Activated naive CD4-positive, alpha-beta T cell treated with anti-CD3 and anti-CD28 coated beads for 36 hours (primary cell): ENCODE measurements around the gene SUN5. TPM values are rescaled to one million over a fixed set of nuclear protein-coding genes. Genes with fewer than 3 reads are reported as not detected.
"Not testable (repeated sequence)": the region's sequence is repeated elsewhere in the genome, so short reads cannot be mapped to it uniquely, and the experiment has no call there.

Experiments used
- CTCF ChIA-PET: fragments of 350-600 bp; sonication (Branson Sonifier 250); formaldehyde crosslinking; loops from one replicate; lab custom pipeline; 2021; ENCODE audit warnings: antibody characterized with exemption; lab: Charles Lee
- DNase-seq: peaks from one replicate; pipeline ENCODE4 v3.0.0-alpha.2; 2020
- H3K27ac Mint-ChIP-seq: one replicate; pipeline ENCODE4 v1.8.0; 2021; ENCODE audit warnings: mild to moderate bottlenecking, mixed read lengths
- H3K27me3 Mint-ChIP-seq: one replicate; pipeline ENCODE4 v1.8.0; 2021; ENCODE audit warnings: low read depth, mixed read lengths
- H3K36me3 Mint-ChIP-seq: one replicate; pipeline ENCODE4 v1.8.0; 2021; ENCODE audit warnings: low read depth, mixed read lengths
- H3K4me1 Mint-ChIP-seq: one replicate; pipeline ENCODE4 v1.8.0; 2021; ENCODE audit warnings: low read depth, mixed read lengths
- H3K4me3 Mint-ChIP-seq: one replicate; pipeline ENCODE4 v1.8.0; 2021; ENCODE audit warnings: mild to moderate bottlenecking, moderate library complexity, mixed read lengths
- H3K9me3 Mint-ChIP-seq: one replicate; pipeline ENCODE4 v1.8.0; 2021; ENCODE audit warnings: mixed read lengths
- intact Hi-C: fragments of 100-400 bp; cut with micrococcal nuclease; formaldehyde crosslinking; loops from one replicate; pipeline ENCODE4 v1.15.1; 2023
- total RNA-seq, 2 experiments: library from RNA; stranded (reverse); gene quantifications; one replicate each; pipeline ENCODE4 v1.2.3, GENCODE V29; 2021

Gene SUN5, protein sequence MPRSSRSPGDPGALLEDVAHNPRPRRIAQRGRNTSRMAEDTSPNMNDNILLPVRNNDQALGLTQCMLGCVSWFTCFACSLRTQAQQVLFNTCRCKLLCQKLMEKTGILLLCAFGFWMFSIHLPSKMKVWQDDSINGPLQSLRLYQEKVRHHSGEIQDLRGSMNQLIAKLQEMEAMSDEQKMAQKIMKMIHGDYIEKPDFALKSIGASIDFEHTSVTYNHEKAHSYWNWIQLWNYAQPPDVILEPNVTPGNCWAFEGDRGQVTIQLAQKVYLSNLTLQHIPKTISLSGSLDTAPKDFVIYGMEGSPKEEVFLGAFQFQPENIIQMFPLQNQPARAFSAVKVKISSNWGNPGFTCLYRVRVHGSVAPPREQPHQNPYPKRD
- total RNA-seq: not detected

DNA sequence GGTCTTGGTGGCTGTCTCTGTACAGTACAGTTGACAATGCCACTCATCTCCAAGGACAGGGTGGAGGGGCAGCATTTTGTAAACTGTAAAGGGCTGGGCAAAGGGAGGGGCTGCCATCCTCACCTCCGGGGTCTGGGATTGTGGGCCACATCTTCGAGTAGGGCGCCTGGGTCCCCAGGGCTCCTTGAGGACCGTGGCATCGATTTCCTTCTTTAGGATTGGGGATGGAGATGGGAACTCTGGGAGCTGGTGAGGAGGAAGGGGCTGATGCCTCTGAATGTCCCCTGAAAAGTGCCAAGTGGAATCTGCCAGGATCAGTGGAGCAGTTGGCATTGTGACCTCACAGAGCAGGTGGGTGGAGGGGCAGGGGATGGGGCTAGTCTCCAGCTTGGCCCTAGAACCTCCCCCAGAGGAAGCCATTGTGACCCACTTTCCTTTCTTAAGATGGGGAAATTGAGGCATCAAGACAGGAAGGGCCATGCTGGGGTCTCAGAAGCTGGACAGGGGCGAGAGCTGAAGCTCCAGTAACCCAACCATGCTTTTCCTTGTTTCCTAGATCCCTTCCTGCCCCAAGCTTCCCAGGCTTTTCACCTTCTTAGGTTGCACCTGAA lies at the start of gene SUN5:
Gene SUN5, minus strand, starts transcription at position 293 of the 611 bp plus-strand sequence. Its CDS starts 93 bp downstream, at position 200.
- no peaks in the 10 kb centered on the region for H3K36me3 Mint-ChIP-seq
- no peak within 1 kb of the TSS for H3K27ac Mint-ChIP-seq
- H3K9me3 Mint-ChIP-seq: peaks cover 3% of the 10 kb centered on the region
- H3K27me3 Mint-ChIP-seq: no peaks in the 10 kb centered on the region
- intact Hi-C loops: no loop called here
- DNase-seq: no peak
- no peak within 1 kb of the TSS for H3K4me3 Mint-ChIP-seq
- CTCF ChIA-PET: interaction anchor here (0.6 to 5.4 kb wide), 31 partner anchors 9 to 870 kb away, joined by 3 to 65 read pairs (median 3); no protein-coding TSS in a partner anchor
- peaks cover 30% of the 10 kb centered on the region for H3K4me1 Mint-ChIP-seq

DNA sequence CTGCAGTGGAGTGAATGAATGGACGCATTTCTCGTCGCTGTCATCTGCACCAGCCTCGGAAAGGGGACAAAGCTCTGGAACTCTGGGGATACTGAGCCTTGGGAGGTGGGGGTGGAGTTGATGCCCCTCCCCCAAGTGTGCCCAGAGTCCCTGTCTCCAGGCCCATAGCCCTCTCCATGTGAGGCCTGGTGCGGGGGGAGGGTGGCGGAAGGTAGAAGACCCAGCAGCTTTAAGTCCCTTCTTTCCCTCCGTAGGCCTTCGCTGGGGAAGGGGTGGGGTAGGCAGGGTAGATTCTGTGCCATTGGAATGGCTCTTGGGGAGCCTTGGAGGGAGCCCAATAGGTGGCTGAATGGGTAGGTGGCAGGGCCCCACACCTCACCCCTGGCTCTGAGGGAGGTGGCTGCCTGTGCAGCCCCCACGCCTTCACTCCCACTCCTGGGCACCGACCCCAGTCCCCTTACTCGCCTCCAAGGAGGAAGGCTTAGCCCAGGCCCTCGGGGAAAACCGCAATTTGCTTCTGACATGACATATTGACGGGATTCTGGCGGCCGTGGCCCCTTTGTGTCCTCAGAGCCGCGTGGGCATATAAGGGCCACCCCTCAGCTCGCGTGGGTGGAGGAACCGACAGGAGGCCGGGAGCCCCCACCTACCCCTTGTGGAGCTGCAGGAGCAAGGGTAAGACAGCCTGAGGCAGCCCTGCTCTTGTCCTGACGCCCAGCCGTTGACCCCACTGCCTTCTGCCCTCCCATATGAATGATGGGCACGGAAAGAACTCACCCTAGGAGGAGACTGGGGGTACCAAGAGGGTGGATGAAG lies 49.3 kb upstream of the SUN5 start, which contains the start of gene BPIFB3:
Gene BPIFB3, plus strand, starts transcription at position 613 of the 816 bp plus-strand sequence. CDS start 1,533 bp downstream, outside the sequence.
- no peak within 1 kb of the TSS for H3K27ac Mint-ChIP-seq
- CTCF ChIA-PET: no interaction called here
- no peaks in the 10 kb centered on the region for H3K36me3 Mint-ChIP-seq
- H3K4me1 Mint-ChIP-seq: no peaks in the 10 kb centered on the region
- H3K4me3 Mint-ChIP-seq: no peak within 1 kb of the TSS
- H3K27me3 Mint-ChIP-seq: no peaks in the 10 kb centered on the region
- no peak for DNase-seq
- intact Hi-C loops: no loop called here
- H3K9me3 Mint-ChIP-seq: no peaks in the 10 kb centered on the region

DNA sequence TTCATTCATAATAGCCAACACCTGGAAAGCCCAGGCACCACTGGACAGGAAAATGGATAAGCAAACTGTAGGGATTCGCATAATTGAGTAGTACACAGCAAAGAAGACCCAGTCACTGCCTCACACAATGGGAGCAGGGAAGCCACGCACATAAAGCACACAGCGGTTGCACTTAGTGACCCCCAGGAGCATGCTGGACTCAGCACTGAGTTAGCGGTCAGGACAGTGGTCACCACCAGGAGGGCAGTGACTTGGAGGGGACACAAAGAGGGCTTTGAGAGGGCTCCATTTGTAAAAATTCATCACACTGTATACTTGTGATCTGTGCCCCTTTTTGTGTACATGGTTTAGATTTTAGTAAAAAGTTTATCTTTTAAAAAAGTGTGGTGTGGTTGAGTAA lies 47.1 kb upstream of the SUN5 start:
- intact Hi-C loops: no loop called here
- Mint-ChIP-seq H3K4me3 (no peak overlapping the region), H3K4me1 (no peaks in the 10 kb centered on the region), H3K36me3 (no peaks in the 10 kb centered on the region), H3K27ac (no peak overlapping the region), H3K9me3 (peaks cover 2% of the 10 kb centered on the region), H3K27me3 (no peaks in the 10 kb centered on the region)
- CTCF ChIA-PET: interaction anchor here (0.8 kb wide), 1 partner anchor 9 kb away, joined by 4 read pairs; no protein-coding TSS in a partner anchor
- no peak for DNase-seq

DNA sequence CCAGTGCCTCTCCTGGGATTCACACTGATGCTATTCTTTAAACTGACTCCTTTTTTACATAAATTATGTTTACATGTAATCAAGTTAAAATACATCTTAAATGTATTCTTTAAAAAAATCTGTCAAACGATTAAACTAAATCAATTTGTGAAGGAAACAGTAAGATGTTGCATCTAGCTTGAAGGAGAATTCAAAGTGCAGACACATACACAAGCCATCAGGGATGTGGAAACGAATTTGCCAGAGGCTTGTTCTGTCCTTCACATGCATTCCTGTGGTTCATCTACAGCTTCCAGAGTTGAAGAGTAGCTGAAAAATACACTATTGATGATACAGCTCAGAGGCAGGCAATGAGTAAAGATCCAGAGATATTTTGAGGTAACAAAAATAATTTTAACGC lies 42.2 kb upstream of the SUN5 start:
- Mint-ChIP-seq H3K27ac (no peak overlapping the region), H3K36me3 (no peaks in the 10 kb centered on the region), H3K4me3 (no peak overlapping the region), H3K9me3 (peaks cover 14% of the 10 kb centered on the region), H3K27me3 (no peaks in the 10 kb centered on the region), H3K4me1 (no peaks in the 10 kb centered on the region)
- DNase-seq: no peak
- intact Hi-C loops: no loop called here
- CTCF ChIA-PET: no interaction called here

DNA sequence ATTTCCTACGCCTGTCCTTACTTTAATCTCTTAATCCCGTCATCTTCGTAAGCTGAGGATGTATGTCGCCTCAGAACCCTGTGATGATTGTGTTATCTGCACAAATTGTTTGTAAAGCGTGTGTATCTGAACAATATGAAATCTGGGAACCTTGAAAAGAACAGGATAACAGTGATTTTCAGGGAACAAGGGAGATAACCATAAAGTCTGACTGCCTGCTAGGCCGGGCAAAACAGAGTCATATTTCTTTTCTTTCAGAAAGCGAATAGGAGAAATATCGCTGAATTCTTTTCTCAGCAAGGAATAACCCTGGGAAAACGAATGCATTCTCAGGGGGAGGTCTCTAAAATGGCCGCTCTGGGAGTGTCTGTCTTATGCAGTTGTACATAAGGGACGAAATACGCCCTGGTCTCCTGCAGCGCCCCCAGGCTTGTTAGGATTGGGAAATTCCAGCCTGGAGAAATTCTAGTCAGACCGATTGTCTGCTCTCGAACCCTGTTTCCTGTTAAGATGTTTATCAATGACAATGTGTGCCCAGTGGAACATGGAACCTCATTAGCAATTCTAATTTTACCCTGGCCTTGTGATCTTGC lies 41.0 kb upstream of the SUN5 start:
- H3K4me1 Mint-ChIP-seq, H3K27me3 Mint-ChIP-seq, H3K36me3 Mint-ChIP-seq, intact Hi-C loops, H3K27ac Mint-ChIP-seq, CTCF ChIA-PET, H3K4me3 Mint-ChIP-seq, DNase-seq: not testable (repeated sequence)
- H3K9me3 Mint-ChIP-seq: peaks cover 14% of the 10 kb centered on the region

DNA sequence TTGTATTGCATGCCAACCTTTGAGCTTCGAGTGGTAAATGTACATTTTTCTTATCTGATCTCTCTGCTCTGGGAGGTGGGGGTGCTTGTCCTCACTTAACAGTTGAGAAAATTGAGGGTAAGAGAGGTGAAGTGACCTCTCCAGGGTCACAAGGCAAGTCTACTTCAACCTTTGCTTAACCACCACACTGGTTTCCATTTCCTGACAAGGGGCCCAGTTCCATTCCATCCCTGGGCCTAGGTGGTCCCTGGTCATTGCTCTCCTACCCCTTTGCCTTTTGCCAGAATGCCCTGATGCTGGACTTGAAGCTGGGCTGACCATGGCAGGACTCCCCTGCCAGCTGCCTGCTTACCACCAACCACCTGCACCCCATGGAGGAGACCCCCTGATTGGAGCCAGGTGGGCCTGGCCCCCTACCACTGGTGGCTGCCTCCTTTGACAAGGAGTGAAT lies 39.5 kb upstream of the SUN5 start:
- CTCF ChIA-PET: interaction anchor here (0.6 kb wide), 1 partner anchor 23 kb away, joined by 3 read pairs; no protein-coding TSS in a partner anchor
- Mint-ChIP-seq H3K27me3 (no peaks in the 10 kb centered on the region), H3K4me3 (no peak overlapping the region), H3K36me3 (no peaks in the 10 kb centered on the region), H3K9me3 (peaks cover 14% of the 10 kb centered on the region), H3K27ac (no peak overlapping the region), H3K4me1 (no peaks in the 10 kb centered on the region)
- DNase-seq: no peak
- intact Hi-C loops: no loop called here

DNA sequence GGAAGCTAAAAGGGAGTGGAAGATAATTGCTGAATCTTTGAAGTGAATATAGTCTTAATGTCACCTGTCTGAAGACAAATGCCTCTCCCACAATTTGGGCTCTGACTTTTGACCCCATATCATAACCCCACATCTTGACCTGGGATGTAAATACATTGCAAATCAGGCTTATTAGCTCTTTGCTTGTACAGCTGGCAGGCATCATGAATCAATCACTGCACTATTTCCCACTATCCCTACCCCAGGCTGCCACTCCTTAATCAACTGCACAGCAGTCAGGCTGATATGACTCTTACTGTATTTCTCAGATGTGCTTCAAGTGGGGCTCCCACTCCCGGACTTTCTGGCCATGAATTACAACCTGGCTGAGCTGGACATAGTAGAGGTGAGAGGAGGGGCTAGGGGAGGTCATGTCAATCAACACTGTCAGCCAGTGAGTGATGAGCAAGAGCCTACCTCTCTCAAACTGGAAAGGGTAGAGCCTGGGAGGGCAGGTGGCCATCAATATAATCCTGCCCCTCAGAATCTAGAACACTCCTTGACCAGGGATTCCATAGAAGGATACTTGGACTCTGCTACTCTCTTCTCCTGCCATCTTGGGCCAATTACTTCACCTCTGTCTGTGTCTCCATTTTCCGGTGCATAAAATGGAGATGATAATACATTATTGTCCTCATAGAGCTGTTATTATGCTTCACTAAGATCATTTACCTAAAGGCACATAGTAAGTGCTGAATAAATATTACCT lies 38.9 kb upstream of the SUN5 start:
- DNase-seq: no peak
- H3K9me3 Mint-ChIP-seq: peaks cover 14% of the 10 kb centered on the region
- H3K27ac Mint-ChIP-seq: no peak overlapping the region
- intact Hi-C loops: no loop called here
- CTCF ChIA-PET: interaction anchor here (0.6 to 1.1 kb wide), 3 partner anchors 9 to 141 kb away, joined by 3 to 4 read pairs (median 3); no protein-coding TSS in a partner anchor
- H3K27me3 Mint-ChIP-seq: no peaks in the 10 kb centered on the region
- H3K4me1 Mint-ChIP-seq: no peaks in the 10 kb centered on the region
- no peaks in the 10 kb centered on the region for H3K36me3 Mint-ChIP-seq
- no peak overlapping the region for H3K4me3 Mint-ChIP-seq

DNA sequence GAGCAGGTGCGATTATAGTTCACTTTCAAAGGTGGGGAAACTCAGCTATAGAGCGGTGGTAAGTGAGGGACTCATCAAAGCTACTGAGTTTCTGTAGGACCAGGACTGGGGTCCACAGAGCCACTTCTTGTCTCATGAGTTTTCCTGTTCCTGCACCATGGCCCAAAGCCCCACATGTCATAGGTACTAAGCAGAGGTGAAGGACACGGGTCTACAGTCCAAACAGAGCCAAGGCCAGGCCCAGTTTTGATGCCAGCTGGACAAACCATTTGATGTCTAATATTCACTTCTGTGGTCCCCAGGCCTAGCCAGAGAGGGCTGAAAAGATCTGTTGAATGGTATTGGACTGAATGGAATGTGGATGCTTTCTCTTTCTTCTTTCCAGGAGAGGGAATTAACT lies 38.2 kb upstream of the SUN5 start:
- Mint-ChIP-seq H3K9me3 (peaks cover 14% of the 10 kb centered on the region), H3K27me3 (no peaks in the 10 kb centered on the region), H3K4me3 (no peak overlapping the region), H3K36me3 (no peaks in the 10 kb centered on the region), H3K4me1 (no peaks in the 10 kb centered on the region), H3K27ac (no peak overlapping the region)
- no peak for DNase-seq
- intact Hi-C loops: no loop called here
- CTCF ChIA-PET: interaction anchor here (0.9 to 1.2 kb wide), 4 partner anchors 9 to 264 kb away, joined by 3 to 4 read pairs (median 3); no protein-coding TSS in a partner anchor

DNA sequence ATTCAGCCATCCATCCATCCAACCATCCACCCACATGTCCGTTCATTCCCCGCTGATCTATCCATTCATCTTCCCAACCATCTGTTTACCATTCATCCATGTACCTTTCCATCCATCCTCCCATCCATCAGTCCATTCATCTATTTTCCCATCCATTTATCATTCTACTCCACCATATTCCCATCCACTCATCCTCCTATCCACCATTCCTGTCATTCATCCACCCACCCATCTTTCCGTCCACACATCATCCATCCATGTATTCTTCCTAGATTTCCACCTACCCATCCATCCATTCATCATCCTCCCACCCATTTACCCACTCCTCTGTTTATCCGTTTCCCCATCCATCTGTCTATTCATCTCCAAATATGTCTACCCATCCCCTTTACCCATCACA lies 34.0 kb upstream of the SUN5 start:
- H3K4me3 Mint-ChIP-seq: no peak overlapping the region
- intact Hi-C loops: no loop called here
- CTCF ChIA-PET: no interaction called here
- H3K9me3 Mint-ChIP-seq: no peaks in the 10 kb centered on the region
- H3K27me3 Mint-ChIP-seq: no peaks in the 10 kb centered on the region
- no peaks in the 10 kb centered on the region for H3K4me1 Mint-ChIP-seq
- H3K36me3 Mint-ChIP-seq: no peaks in the 10 kb centered on the region
- DNase-seq: no peak
- H3K27ac Mint-ChIP-seq: no peak overlapping the region

DNA sequence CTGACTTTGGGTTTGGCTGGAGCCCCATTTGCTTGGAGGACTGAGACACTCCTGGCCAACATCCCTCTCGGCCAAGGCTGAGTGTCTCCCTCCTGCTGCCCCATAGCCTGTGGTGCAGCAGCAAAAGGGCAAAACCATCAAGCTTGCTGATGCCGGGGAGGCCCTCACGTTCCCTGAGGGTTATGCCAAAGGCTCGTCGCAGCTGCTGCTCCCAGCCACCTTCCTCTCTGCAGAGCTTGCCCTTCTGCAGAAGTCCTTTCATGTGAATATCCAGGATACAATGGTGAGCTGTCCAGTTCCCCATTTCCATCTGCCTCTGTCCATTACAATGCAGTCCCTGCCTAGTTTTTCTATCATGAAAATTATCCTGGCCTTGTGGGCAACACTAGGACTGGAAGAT lies 33.2 kb upstream of the SUN5 start:
- CTCF ChIA-PET: no interaction called here
- Mint-ChIP-seq H3K27ac (no peak overlapping the region), H3K27me3 (no peaks in the 10 kb centered on the region), H3K9me3 (peaks cover 2% of the 10 kb centered on the region), H3K36me3 (no peaks in the 10 kb centered on the region), H3K4me3 (no peak overlapping the region), H3K4me1 (no peaks in the 10 kb centered on the region)
- intact Hi-C loops: no loop called here
- no peak for DNase-seq

DNA sequence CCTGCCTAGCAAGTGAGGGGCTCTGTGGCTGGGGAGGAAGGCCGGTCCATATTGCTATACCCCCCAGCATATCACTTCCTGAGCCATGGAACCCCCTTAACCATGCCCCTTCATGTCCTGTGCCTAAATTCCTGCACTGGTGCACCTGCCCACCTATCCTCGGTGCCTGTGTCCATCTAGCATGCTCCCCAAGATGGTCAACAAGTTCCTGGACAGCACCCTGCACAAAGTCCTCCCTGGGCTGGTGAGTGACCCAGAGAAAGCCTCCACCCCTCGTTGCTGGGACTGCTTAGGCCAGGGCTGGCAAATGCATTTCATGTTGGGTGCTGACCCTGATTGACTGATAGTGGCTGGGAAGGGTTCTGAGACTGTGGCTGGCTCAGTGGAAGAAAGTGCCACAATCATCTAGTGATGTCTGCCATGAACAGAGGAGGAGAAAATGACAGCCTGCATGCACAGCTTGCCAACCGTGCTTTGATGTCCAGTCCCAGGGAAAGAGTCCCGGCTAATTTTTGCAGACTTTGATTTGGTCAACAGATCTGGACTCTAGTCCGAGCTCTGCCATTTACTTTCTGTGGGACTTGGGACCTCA lies 30.8 kb upstream of the SUN5 start:
- Mint-ChIP-seq H3K27me3 (no peaks in the 10 kb centered on the region), H3K27ac (no peak overlapping the region), H3K9me3 (peaks cover 2% of the 10 kb centered on the region), H3K4me3 (no peak overlapping the region), H3K4me1 (no peaks in the 10 kb centered on the region), H3K36me3 (no peaks in the 10 kb centered on the region)
- intact Hi-C loops: no loop called here
- CTCF ChIA-PET: no interaction called here
- DNase-seq: no peak
